Liver (tissue), 9 donors: Measurements from ENCODE around the gene CD82. TPM values are rescaled to one million over a fixed set of nuclear protein-coding genes. Genes with fewer than 3 reads are reported as not detected.
"Not testable (repeated sequence)": the region's sequence is repeated elsewhere in the genome, so short reads cannot be mapped to it uniquely, and the experiment has no call there.

Source experiments
- DNase-seq: peaks from one replicate; pipeline ENCODE4 v3.0.0-alpha.2; 2017; ENCODE audit warnings: low spot score
- H3K27ac ChIP-seq, 2 donors: one replicate each; pipeline ENCODE4 v1.7.0; 2013; ENCODE audit warnings: inconsistent platforms in 2 of 2, low read length in 2 of 2, control low read depth in 1 of 2, low read depth in 1 of 2, mild to moderate bottlenecking in 1 of 2
- H3K27me3 ChIP-seq, 4 donors: one replicate each; pipeline versions ENCODE4 v1.6.1 to v1.7.0; 2013; ENCODE audit warnings: low read length in 3 of 4, inconsistent platforms in 1 of 4, mild to moderate bottlenecking in 1 of 4, moderate library complexity in 1 of 4; ENCODE audit not compliant: control insufficient read depth in 4 of 4, insufficient read depth in 4 of 4
- H3K36me3 ChIP-seq, 4 donors: one replicate each; pipeline versions ENCODE4 v1.6.1 to v1.7.0; 2013; ENCODE audit warnings: low read length in 3 of 4, mild to moderate bottlenecking in 3 of 4, low read depth in 1 of 4, moderate library complexity in 1 of 4; ENCODE audit not compliant: control insufficient read depth in 4 of 4, insufficient read depth in 3 of 4
- H3K4me1 ChIP-seq, 4 donors: one replicate each; pipeline versions ENCODE4 v1.6.1 to v1.7.0; 2013; ENCODE audit warnings: low read length in 3 of 4, mild to moderate bottlenecking in 3 of 4, moderate library complexity in 1 of 4; ENCODE audit not compliant: control insufficient read depth in 4 of 4, insufficient read depth in 4 of 4
- H3K4me3 ChIP-seq, 3 donors: one replicate each; pipeline versions ENCODE4 v1.6.1 to v1.7.0; 2013; ENCODE audit warnings: low read length in 3 of 3, control low read depth in 1 of 3, low read depth in 1 of 3, mild to moderate bottlenecking in 1 of 3
- H3K9ac ChIP-seq, 2 donors: one replicate each; pipeline ENCODE4 v1.7.0; 2013; ENCODE audit warnings: low read length in 2 of 2, mild to moderate bottlenecking in 2 of 2, moderate library complexity in 2 of 2, control low read depth in 1 of 2, low read depth in 1 of 2
- H3K9me3 ChIP-seq, 4 donors: one replicate each; pipeline versions ENCODE4 v1.6.1 to v1.7.0; 2013; ENCODE audit warnings: low read length in 3 of 4; ENCODE audit not compliant: control insufficient read depth in 4 of 4
- EGR1 ChIP-seq, 2 donors: IDR thresholded peaks; 2 replicates each; pipeline ENCODE4 v1.6.1; 2016 to 2018; ENCODE audit warnings: antibody characterized with exemption in 2 of 2, low read depth in 2 of 2
- FOXA1 ChIP-seq: IDR thresholded peaks from 2 replicates; pipeline ENCODE4 v1.6.1; 2016; ENCODE audit warnings: antibody characterized with exemption
- FOXA2 ChIP-seq: IDR thresholded peaks from 2 replicates; pipeline ENCODE4 v1.6.1; 2016; ENCODE audit warnings: antibody characterized with exemption
- GABPA ChIP-seq, 2 donors: IDR thresholded peaks in 1 of 2; conservative IDR thresholded peaks in 1 of 2; 2 replicates each; pipeline ENCODE4 v1.6.1; 2016; ENCODE audit warnings: antibody characterized with exemption in 2 of 2, mild to moderate bottlenecking in 1 of 2, moderate library complexity in 1 of 2
- HNF4A ChIP-seq, 2 donors: conservative IDR thresholded peaks; 2 replicates each; pipeline ENCODE4 v1.6.1; 2016; ENCODE audit warnings: antibody characterized with exemption in 2 of 2, mild to moderate bottlenecking in 2 of 2
- JUND ChIP-seq, 2 donors: IDR thresholded peaks; 2 replicates each; pipeline ENCODE4 v1.6.1; 2016; ENCODE audit warnings: antibody characterized with exemption in 2 of 2
- NR2F2 ChIP-seq: IDR thresholded peaks from 2 replicates; pipeline ENCODE4 v1.6.1; 2016; ENCODE audit warnings: antibody characterized with exemption
- RAD21 ChIP-seq, 2 donors: IDR thresholded peaks; 2 replicates each; pipeline ENCODE4 v1.6.1; 2016; ENCODE audit warnings: antibody characterized with exemption in 2 of 2, mild to moderate bottlenecking in 2 of 2
- REST ChIP-seq: IDR thresholded peaks from 2 replicates; pipeline ENCODE4 v1.6.1; 2016; ENCODE audit warnings: antibody characterized with exemption, mild to moderate bottlenecking
- RXRA ChIP-seq, 2 donors: IDR thresholded peaks; 2 replicates each; pipeline ENCODE4 v1.6.1; 2017 to 2018; ENCODE audit warnings: antibody characterized with exemption in 2 of 2, mild to moderate bottlenecking in 1 of 2
- SP1 ChIP-seq: IDR thresholded peaks from 2 replicates; pipeline ENCODE4 v1.6.1; 2018; ENCODE audit warnings: antibody characterized with exemption, mild to moderate bottlenecking
- YY1 ChIP-seq: IDR thresholded peaks from 2 replicates; pipeline ENCODE4 v1.6.1; 2016; ENCODE audit warnings: antibody characterized with exemption, mild to moderate bottlenecking
- ZBTB33 ChIP-seq: IDR thresholded peaks from 2 replicates; pipeline ENCODE4 v1.6.1; 2016; ENCODE audit warnings: antibody characterized with exemption
- WGBS: extraction: QIAGEN DNeasy Blood & Tissue Kit; methylation state at CpG from one replicate; pipeline ENCODE4 v1.1.7; 2013; 5-methylcytosine and 5-hydroxymethylcytosine counted together
- polyA plus RNA-seq, 2 donors: library from polyadenylated mRNA; stranded (reverse) in 1 of 2; unstranded in 1 of 2; fragments of 200-250 nt in 1 of 2; fragments of >200 nt in 1 of 2; fragmentation: Nextera tagmentation in 1 of 2; extraction: Ambion mirVana in 1 of 2; gene quantifications; one replicate each; pipeline versions ENCODE4 v1.2.1 to v1.2.3, GENCODE V29; 2013 to 2015
- total RNA-seq, 2 donors: library from RNA; depleted of rRNA; stranded (reverse); fragments of >200 nt; gene quantifications; one replicate each; pipeline ENCODE4 v1.2.3, GENCODE V29; 2014
- TF ChIP-seq, protein P1 (sequence below): IDR thresholded peaks from 2 replicates; pipeline ENCODE4 v1.6.1; 2016; ENCODE audit warnings: antibody characterized with exemption
- TF ChIP-seq, protein P2 (sequence below): fragments of 150-350 bp; IDR thresholded peaks from 2 replicates; pipeline ENCODE4 v1.5.1; 2017; ENCODE audit warnings: improper control_type of control experiment, low read depth, low read length; ENCODE audit not compliant: missing input control
- TF ChIP-seq, protein P3 (sequence below): IDR thresholded peaks from 2 replicates; pipeline ENCODE4 v1.6.1; 2016; ENCODE audit warnings: antibody characterized with exemption
- donor health status: healthy.
- donor health status: healthy.
- donor health status: healthy.
- donor health status: healthy.
- donor health status: healthy.

Gene CD82
- total and polyA plus RNA-seq, 4 donors, result 27.4 to 82.6 (median 47.8) TPM

- no peak overlapping the region for H3K4me3 ChIP-seq
- H3K27ac ChIP-seq, result no peak overlapping the region
- H3K4me1 ChIP-seq, result peaks cover 0 to 3% (median 0%) of the 10 kb centered on the region in 4 donors
- H3K9ac ChIP-seq, result no peak overlapping the region
- no peak for DNase-seq
- H3K36me3 ChIP-seq, result no peaks in the 10 kb centered on the region
- WGBS, result 85% methylated on average over 3 of the region's 3 CpGs
- H3K27me3 ChIP-seq, result no peaks in the 10 kb centered on the region
- TF ChIP-seq RXRA (IDR thresholded peaks at IDR 0.05), result no peak
- TF ChIP-seq GABPA (IDR thresholded peaks at IDR 0.05 in 1 of 2, conservative IDR thresholded peaks at IDR 0.05 in 1 of 2), result no peak
- TF ChIP-seq YY1, result no peak
- TF ChIP-seq, protein P1, sequence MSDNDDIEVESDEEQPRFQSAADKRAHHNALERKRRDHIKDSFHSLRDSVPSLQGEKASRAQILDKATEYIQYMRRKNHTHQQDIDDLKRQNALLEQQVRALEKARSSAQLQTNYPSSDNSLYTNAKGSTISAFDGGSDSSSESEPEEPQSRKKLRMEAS, result no peak
- TF ChIP-seq EGR1 (IDR thresholded peaks at IDR 0.05; ENCODE audit: low read depth in 2 of 2), result no peak
- no peaks in the 10 kb centered on the region for H3K9me3 ChIP-seq
Observed at GRCh38 chr11:44542372-44542771, 23.1 kb upstream of the CD82 start.

- H3K9me3 ChIP-seq, H3K36me3 ChIP-seq, H3K4me1 ChIP-seq, DNase-seq, H3K4me3 ChIP-seq, H3K27me3 ChIP-seq, H3K27ac ChIP-seq, H3K9ac ChIP-seq: not testable (repeated sequence)
- WGBS, result 95% methylated on average over 4 of the region's 4 CpGs
Observed at GRCh38 chr11:44546984-44547383, 18.5 kb upstream of the CD82 start.

- not testable (repeated sequence) for H3K4me3 ChIP-seq, H3K9ac ChIP-seq, H3K4me1 ChIP-seq, DNase-seq, H3K36me3 ChIP-seq, H3K27ac ChIP-seq, H3K9me3 ChIP-seq, H3K27me3 ChIP-seq
- WGBS, result 98% methylated on average over 2 of the region's 2 CpGs
Observed at GRCh38 chr11:44547534-44547933, 17.9 kb upstream of the CD82 start.

DNA sequence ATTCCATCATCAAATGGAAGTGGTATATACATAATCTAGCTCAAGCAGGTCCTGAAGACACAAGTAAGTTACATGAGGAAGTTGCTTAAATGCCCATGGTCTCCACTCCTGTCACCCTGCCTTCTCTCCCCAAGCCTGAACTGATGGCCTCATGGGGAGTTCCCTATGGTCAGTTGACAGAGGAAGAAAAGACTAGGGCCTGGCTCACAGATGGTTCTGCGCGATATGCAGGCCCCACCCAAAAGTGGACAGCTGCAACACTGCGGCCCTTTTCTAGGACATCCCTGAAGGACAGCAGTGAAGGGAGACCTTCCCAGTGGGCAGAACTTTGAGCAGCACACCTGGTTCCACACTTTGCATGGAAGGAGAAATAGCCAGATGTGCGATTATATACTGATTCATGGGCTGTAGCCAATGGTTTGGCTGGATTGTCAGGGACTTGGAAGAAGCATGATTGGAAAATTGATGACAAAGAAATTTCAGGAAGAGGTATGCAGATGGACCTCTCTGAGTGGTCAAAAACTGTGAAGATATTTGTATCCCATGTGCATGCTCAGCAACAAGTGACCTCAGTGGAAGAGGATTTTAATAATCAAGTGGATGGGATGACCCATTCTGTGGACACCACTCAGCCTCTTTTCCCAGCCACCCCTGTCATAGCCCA is 17.3 kb upstream of the CD82 start:
- H3K27ac ChIP-seq, result no peak overlapping the region
- H3K4me3 ChIP-seq, result no peak overlapping the region
- H3K27me3 ChIP-seq, result no peaks in the 10 kb centered on the region
- no peaks in the 10 kb centered on the region for H3K36me3 ChIP-seq
- no peak overlapping the region for H3K9ac ChIP-seq
- DNase-seq, result no peak
- 93% methylated on average over 4 of the region's 4 CpGs for WGBS
- H3K9me3 ChIP-seq, result no peaks in the 10 kb centered on the region
- no peaks in the 10 kb centered on the region for H3K4me1 ChIP-seq
- no peak for TF ChIP-seq JUND (IDR thresholded peaks at IDR 0.05)
- TF ChIP-seq REST, result no peak
- TF ChIP-seq FOXA2, result no peak
- TF ChIP-seq SP1, result no peak
- TF ChIP-seq EGR1 (IDR thresholded peaks at IDR 0.05; ENCODE audit: low read depth in 2 of 2), result no peak
- TF ChIP-seq FOXA1, result no peak
- TF ChIP-seq, protein P1, result no peak
- TF ChIP-seq, protein P2, sequence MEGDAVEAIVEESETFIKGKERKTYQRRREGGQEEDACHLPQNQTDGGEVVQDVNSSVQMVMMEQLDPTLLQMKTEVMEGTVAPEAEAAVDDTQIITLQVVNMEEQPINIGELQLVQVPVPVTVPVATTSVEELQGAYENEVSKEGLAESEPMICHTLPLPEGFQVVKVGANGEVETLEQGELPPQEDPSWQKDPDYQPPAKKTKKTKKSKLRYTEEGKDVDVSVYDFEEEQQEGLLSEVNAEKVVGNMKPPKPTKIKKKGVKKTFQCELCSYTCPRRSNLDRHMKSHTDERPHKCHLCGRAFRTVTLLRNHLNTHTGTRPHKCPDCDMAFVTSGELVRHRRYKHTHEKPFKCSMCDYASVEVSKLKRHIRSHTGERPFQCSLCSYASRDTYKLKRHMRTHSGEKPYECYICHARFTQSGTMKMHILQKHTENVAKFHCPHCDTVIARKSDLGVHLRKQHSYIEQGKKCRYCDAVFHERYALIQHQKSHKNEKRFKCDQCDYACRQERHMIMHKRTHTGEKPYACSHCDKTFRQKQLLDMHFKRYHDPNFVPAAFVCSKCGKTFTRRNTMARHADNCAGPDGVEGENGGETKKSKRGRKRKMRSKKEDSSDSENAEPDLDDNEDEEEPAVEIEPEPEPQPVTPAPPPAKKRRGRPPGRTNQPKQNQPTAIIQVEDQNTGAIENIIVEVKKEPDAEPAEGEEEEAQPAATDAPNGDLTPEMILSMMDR, result no peak
- TF ChIP-seq NR2F2, result no peak
- no peak for TF ChIP-seq RAD21 (IDR thresholded peaks at IDR 0.05)
- TF ChIP-seq YY1, result no peak
- no peak for TF ChIP-seq HNF4A (conservative IDR thresholded peaks at IDR 0.05)
- TF ChIP-seq, protein P3, sequence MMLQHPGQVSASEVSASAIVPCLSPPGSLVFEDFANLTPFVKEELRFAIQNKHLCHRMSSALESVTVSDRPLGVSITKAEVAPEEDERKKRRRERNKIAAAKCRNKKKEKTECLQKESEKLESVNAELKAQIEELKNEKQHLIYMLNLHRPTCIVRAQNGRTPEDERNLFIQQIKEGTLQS, result no peak
- no peak for TF ChIP-seq ZBTB33
